B cell (primary cell): ENCODE data around the gene PSMB5. TPM values are rescaled to one million over a fixed set of nuclear protein-coding genes. Genes with fewer than 3 reads are reported as not detected.

Source experiments
- ATAC-seq: fragments of 200-7000 bp; cut with Tn5 transposase; one replicate; pipeline ENCODE4 v1.10.0; 2021; ENCODE audit warnings: low read depth, mild to moderate bottlenecking, moderate number of reproducible peaks, moderate library complexity
- CTCF ChIA-PET: fragments of 350-600 bp; sonication (Branson Sonifier 250); formaldehyde crosslinking; loops from one replicate; lab custom pipeline; 2021; ENCODE audit warnings: antibody characterized with exemption, inconsistent platforms; lab: Charles Lee
- POLR2A ChIA-PET: fragments of 350-600 bp; sonication (Branson Sonifier 250); formaldehyde crosslinking; loops from one replicate; lab custom pipeline; 2021; ENCODE audit warnings: antibody characterized with exemption; lab: Charles Lee
- DNase-seq: peaks from one replicate; pipeline ENCODE4 v3.0.0; 2013
- H2AFZ ChIP-seq: 2 replicates; pipeline ENCODE4 v1.6.1; 2012; ENCODE audit warnings: mild to moderate bottlenecking, low read depth, low read length; ENCODE audit not compliant: insufficient read depth, poor library complexity, severe bottlenecking
- H3K27ac ChIP-seq, 2 donors: 1 replicate in 1 of 2; 2 replicates in 1 of 2; pipeline ENCODE4 v1.5.1; 2012 to 2013; ENCODE audit warnings: low read length in 2 of 2, mild to moderate bottlenecking in 2 of 2, moderate library complexity in 1 of 2
- H3K27me3 ChIP-seq, 4 experiments: fragments of 200-600 bp in 1 of 4; sonication (generic) in 1 of 4; replicated peaks in 1 of 4; 1 replicate in 2 of 4; 2 replicates in 2 of 4; pipeline versions ENCODE4 v1.6.1 to v1.7.0; 2013 to 2016; ENCODE audit warnings: low read length in 3 of 4, mild to moderate bottlenecking in 2 of 4, mixed read lengths in 1 of 4, moderate library complexity in 1 of 4; ENCODE audit not compliant: insufficient read depth in 4 of 4, control insufficient read depth in 3 of 4; ENCODE audit errors: control extremely low read depth in 1 of 4
- H3K36me3 ChIP-seq, 2 experiments: replicated peaks in 1 of 2; 1 replicate in 1 of 2; 2 replicates in 1 of 2; pipeline versions ENCODE4 v1.6.1 to v1.7.1; 2013; ENCODE audit warnings: low read length in 1 of 2; ENCODE audit not compliant: insufficient read depth in 2 of 2, control insufficient read depth in 1 of 2; ENCODE audit errors: control extremely low read depth in 1 of 2, extremely low read depth in 1 of 2
- H3K4me1 ChIP-seq, 2 donors: fragments of 200-600 bp in 1 of 2; sonication (generic) in 1 of 2; 1 replicate in 1 of 2; 2 replicates in 1 of 2; pipeline versions ENCODE4 v1.5.1 to v1.6.1; 2013 to 2017; ENCODE audit warnings: low read length in 2 of 2; ENCODE audit not compliant: control insufficient read depth in 2 of 2, insufficient read depth in 2 of 2
- H3K4me2 ChIP-seq: replicated peaks from 2 replicates; pipeline ENCODE3; 2012; ENCODE audit warnings: mild to moderate bottlenecking, low read depth, low read length; ENCODE audit not compliant: poor library complexity, severe bottlenecking
- H3K4me3 ChIP-seq, 5 experiments: fragments of 200-600 bp in 1 of 5; sonication (generic) in 1 of 5; 1 replicate in 3 of 5; 2 replicates in 2 of 5; pipeline versions ENCODE4 v1.5.1 to v1.7.0; 2011 to 2016; ENCODE audit warnings: low read length in 4 of 5, mild to moderate bottlenecking in 4 of 5, low read depth in 2 of 5, control low read depth in 1 of 5, moderate library complexity in 1 of 5; ENCODE audit not compliant: insufficient read depth in 1 of 5; ENCODE audit errors: control extremely low read depth in 1 of 5, extremely low read depth in 1 of 5
- H3K79me2 ChIP-seq: fragments of 200-600 bp; sonication (generic); one replicate; pipeline ENCODE4 v1.6.0; 2016; ENCODE audit warnings: low read length; ENCODE audit not compliant: control insufficient read depth, insufficient read depth
- H3K9ac ChIP-seq: fragments of 200-600 bp; sonication (generic); 2 replicates; pipeline ENCODE4 v1.6.1; 2017; ENCODE audit warnings: mild to moderate bottlenecking, low read length, moderate library complexity
- H3K9me3 ChIP-seq, 3 donors: one replicate each; pipeline versions ENCODE4 v1.6.1 to v1.7.1; 2013; ENCODE audit warnings: low read length in 2 of 3; ENCODE audit not compliant: control insufficient read depth in 2 of 3, insufficient read depth in 1 of 3; ENCODE audit errors: control extremely low read depth in 1 of 3
- H4K20me1 ChIP-seq: 2 replicates; pipeline ENCODE4 v1.6.0; 2012; ENCODE audit warnings: mild to moderate bottlenecking, low read length; ENCODE audit not compliant: insufficient read depth, control insufficient read depth, poor library complexity, severe bottlenecking
- H3K27ac Mint-ChIP-seq: one replicate; pipeline ENCODE4 v1.8.0; 2021; ENCODE audit warnings: mixed read lengths
- H3K27me3 Mint-ChIP-seq: one replicate; pipeline ENCODE4 v1.8.0; 2021; ENCODE audit warnings: mixed read lengths
- H3K4me1 Mint-ChIP-seq: one replicate; pipeline ENCODE4 v1.8.0; 2021; ENCODE audit warnings: mixed read lengths
- H3K4me3 Mint-ChIP-seq: one replicate; pipeline ENCODE4 v1.8.0; 2021; ENCODE audit warnings: mixed read lengths
- H3K9me3 Mint-ChIP-seq: one replicate; pipeline ENCODE4 v1.8.0; 2022; ENCODE audit warnings: mixed read lengths; ENCODE audit not compliant: insufficient read depth
- CTCF ChIP-seq: fragments of 200-600 bp; IDR thresholded peaks from one replicate; pipeline ENCODE4 v1.8.0; 2022; ENCODE audit warnings: antibody characterized with exemption, mild to moderate bottlenecking
- EZH2 ChIP-seq: IDR thresholded peaks from 2 replicates; pipeline ENCODE4 v1.6.1; 2012; ENCODE audit warnings: borderline replicate concordance, low read depth, mild to moderate bottlenecking, moderate library complexity, low read length; ENCODE audit not compliant: insufficient read depth, poor library complexity, severe bottlenecking
- WGBS: methylation state at CpG from one replicate; pipeline ENCODE4 v1.1.5; 2013; ENCODE audit warnings: missing lambda C conversion rate; ENCODE audit not compliant: insufficient coverage; 5-methylcytosine and 5-hydroxymethylcytosine counted together
- intact Hi-C: fragments of 100-400 bp; cut with micrococcal nuclease; formaldehyde crosslinking; loops from one replicate; pipeline ENCODE4 v1.10.0; 2022
- polyA plus RNA-seq: library from polyadenylated mRNA; depleted of rRNA; stranded (reverse); fragments of >200 nt; gene quantifications from 2 replicates; pipeline ENCODE4 v1.2.3, GENCODE V29; 2012
- total RNA-seq, 2 donors: library from RNA; stranded (reverse); fragments of 120-200 nt in 1 of 2; gene quantifications; 1 replicate in 1 of 2; 2 replicates in 1 of 2; pipeline versions ENCODE4 v1.2.3 to v1.2.4, GENCODE V29; 2013 to 2022

PSMB5 gene
- total and polyA plus RNA-seq, 2 donors (not counting 1 experiment from before 2014, with no cell fraction given), result 16.5 to 29.0 TPM

DNA sequence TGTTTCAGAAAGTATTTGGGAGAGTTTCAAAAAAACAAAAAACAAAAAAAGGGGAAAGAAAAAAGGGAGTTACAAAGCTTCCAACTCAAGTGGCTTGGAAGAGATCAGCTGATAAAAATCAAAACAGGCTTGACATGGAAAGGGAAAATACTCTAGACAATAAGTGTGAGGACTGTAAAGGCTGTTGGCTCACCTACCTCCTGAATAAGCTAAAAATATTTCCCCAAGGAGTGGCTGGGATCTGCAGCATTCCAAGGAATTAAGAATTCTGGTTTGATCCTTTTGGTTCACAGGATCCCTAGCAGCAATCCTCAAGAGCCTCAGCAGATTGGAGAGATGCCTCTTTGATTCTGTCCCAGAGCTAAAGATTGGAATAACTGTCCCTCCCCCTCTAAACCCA, 41.2 kb downstream of the PSMB5 start:
- Histone ChIP-seq H3K4me3 (no peak overlapping the region), H3K9me3 (no peaks in the 10 kb centered on the region), H4K20me1 (no peaks in the 10 kb centered on the region), H3K4me2 (no peak overlapping the region), H3K27ac (no peak overlapping the region), H3K27me3 (no peaks in the 10 kb centered on the region), H2AFZ (no peak overlapping the region), H3K9ac (no peak overlapping the region), H3K36me3 (peaks cover 0 to 23% of the 10 kb centered on the region in 2 experiments), H3K4me1 (no peaks in the 10 kb centered on the region), H3K79me2 (no peaks in the 10 kb centered on the region)
- no peak for TF ChIP-seq CTCF
- TF ChIP-seq EZH2, result no peak
- no peak for ATAC-seq
- Mint-ChIP-seq H3K27me3 (no peaks in the 10 kb centered on the region), H3K9me3 (no peaks in the 10 kb centered on the region), H3K4me1 (peaks cover 2% of the 10 kb centered on the region), H3K27ac (no peak overlapping the region), H3K4me3 (no peak overlapping the region)
- intact Hi-C loops, result no loop called here
- no peak for DNase-seq
- ChIA-PET CTCF (interaction anchor here (0.6 to 36.3 kb wide), 9 partner anchors 9 to 437 kb away, joined by 3 to 1134 read pairs (median 4); partner anchors contain the start of genes AJUBA and CDH24), POLR2A (no interaction called here)

GRCh38 chr14:22991852-22992251, 42.8 kb downstream of the PSMB5 start:
- Histone ChIP-seq H3K4me1 (no peaks in the 10 kb centered on the region), H3K36me3 (peaks cover 0 to 24% of the 10 kb centered on the region in 2 experiments), H2AFZ (no peak overlapping the region), H3K9me3 (no peaks in the 10 kb centered on the region), H3K27me3 (no peaks in the 10 kb centered on the region), H3K4me3 (no peak overlapping the region), H3K9ac (no peak overlapping the region), H3K4me2 (no peak overlapping the region), H3K27ac (no peak overlapping the region), H4K20me1 (no peaks in the 10 kb centered on the region), H3K79me2 (no peaks in the 10 kb centered on the region)
- POLR2A ChIA-PET, result interaction anchor here (0.6 kb wide), 1 partner anchor 31 kb away, joined by 3 read pairs; no protein-coding TSS in a partner anchor
- 70% methylated on average over 7 of the region's 8 CpGs for WGBS
- H3K4me1 Mint-ChIP-seq, result peaks cover 2% of the 10 kb centered on the region
- intact Hi-C loops, result no loop called here
- H3K27me3 Mint-ChIP-seq, result no peaks in the 10 kb centered on the region
- no peak overlapping the region for H3K4me3 Mint-ChIP-seq
- CTCF ChIA-PET, result interaction anchor here (1.2 to 36.3 kb wide), 7 partner anchors 7 to 422 kb away, joined by 3 to 1134 read pairs (median 7); partner anchors contain the start of genes AJUBA and CDH24
- no peak for ATAC-seq
- H3K9me3 Mint-ChIP-seq, result no peaks in the 10 kb centered on the region
- TF ChIP-seq CTCF (no peak), EZH2 (no peak)
- H3K27ac Mint-ChIP-seq, result no peak overlapping the region
- no peak for DNase-seq
